HG03039 (cell line): ENCODE results near the gene APC2.

Experiments
- ATAC-seq: cut with Tn5 transposase; IDR thresholded peaks from one replicate; pipeline ENCODE4 v1.9.1; 2021; ENCODE audit warnings: mild to moderate bottlenecking, moderate library complexity; ENCODE audit not compliant: unreplicated experiment

Gene APC2

DNA sequence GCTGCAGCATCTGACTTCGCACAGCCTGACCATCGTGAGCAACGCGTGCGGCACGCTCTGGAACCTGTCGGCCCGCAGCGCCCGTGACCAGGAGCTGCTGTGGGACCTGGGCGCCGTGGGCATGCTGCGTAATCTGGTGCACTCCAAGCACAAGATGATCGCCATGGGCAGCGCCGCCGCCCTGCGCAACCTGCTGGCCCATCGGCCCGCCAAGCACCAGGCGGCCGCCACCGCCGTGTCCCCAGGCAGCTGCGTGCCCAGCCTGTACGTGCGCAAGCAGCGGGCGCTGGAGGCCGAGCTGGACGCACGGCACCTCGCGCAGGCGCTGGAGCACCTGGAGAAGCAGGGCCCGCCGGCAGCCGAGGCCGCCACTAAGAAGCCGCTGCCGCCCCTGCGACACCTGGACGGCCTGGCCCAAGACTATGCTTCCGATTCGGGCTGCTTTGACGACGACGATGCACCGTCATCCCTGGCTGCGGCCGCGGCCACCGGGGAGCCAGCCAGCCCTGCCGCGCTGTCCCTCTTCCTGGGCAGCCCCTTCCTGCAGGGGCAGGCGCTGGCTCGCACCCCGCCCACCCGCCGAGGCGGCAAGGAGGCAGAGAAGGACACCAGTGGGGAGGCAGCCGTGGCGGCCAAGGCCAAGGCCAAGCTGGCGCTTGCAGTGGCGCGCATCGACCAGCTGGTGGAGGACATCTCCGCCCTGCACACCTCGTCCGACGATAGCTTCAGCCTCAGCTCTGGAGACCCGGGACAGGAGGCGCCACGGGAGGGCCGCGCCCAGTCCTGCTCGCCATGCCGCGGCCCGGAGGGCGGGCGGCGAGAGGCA is 15.5 kb downstream of the APC2 start:
- ATAC-seq = no peak

DNA sequence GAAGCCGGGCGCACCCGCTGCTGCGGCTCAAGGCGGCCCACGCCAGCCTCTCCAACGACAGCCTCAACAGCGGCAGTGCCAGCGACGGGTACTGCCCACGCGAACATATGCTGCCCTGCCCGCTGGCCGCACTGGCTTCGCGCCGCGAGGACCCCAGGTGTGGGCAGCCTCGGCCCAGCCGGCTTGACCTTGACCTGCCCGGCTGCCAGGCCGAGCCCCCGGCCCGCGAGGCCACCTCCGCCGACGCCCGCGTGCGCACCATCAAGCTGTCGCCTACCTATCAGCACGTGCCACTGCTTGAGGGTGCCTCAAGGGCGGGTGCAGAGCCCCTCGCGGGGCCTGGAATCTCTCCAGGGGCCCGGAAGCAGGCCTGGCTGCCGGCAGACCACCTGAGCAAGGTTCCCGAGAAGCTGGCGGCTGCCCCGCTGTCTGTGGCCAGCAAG is 16.1 kb downstream of the APC2 start:
- ATAC-seq = no peak

- no peak for ATAC-seq
Observed at GRCh38 chr19:1466461-1467214, 16.7 kb downstream of the APC2 start.

GRCh38 chr19:1467215-1467489 is 17.2 kb downstream of the APC2 start:
- ATAC-seq = no peak

- ATAC-seq = no peak
Observed at GRCh38 chr19:1467490-1468273, 17.8 kb downstream of the APC2 start.

DNA sequence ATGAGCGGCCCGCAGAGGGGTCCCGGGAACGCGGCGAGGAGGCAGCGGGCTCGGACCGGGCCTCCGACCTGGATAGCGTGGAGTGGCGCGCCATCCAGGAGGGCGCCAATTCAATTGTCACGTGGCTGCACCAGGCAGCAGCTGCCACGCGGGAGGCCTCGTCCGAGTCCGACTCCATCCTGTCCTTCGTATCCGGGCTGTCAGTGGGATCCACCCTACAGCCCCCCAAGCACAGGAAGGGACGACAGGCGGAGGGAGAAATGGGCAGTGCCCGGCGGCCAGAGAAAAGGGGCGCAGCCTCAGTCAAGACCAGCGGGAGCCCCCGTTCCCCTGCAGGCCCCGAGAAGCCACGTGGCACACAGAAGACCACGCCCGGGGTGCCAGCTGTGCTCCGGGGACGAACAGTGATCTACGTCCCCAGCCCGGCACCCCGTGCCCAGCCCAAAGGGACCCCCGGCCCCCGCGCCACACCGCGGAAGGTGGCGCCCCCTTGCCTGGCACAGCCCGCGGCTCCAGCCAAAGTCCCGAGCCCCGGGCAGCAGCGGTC is 18.4 kb downstream of the APC2 start:
- ATAC-seq = no peak

DNA sequence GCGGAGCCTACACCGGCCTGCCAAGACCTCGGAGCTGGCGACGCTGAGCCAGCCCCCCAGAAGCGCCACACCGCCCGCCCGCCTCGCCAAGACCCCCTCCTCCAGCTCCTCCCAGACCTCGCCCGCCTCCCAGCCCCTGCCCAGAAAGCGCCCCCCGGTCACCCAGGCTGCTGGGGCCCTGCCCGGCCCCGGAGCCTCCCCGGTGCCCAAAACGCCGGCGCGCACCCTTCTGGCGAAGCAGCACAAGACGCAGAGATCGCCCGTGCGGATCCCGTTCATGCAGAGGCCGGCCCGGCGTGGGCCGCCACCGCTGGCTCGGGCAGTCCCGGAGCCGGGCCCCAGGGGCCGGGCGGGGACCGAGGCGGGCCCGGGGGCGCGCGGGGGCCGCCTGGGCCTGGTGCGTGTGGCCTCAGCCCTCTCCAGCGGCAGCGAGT is 18.9 kb downstream of the APC2 start:
- ATAC-seq = no peak

- no peak for ATAC-seq
Observed at GRCh38 chr19:1469255-1470054, 19.5 kb downstream of the APC2 start.

DNA sequence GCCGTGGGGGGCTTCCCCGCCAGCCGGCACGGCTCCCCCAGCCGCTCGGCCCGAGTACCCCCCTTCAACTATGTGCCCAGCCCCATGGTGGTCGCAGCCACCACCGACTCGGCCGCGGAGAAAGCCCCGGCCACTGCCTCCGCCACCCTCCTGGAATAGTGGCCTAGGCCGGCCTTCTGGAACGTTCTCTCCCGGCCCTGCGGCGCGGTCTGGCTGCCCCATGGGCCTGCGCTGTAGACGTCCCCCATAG is 20.1 kb downstream of the APC2 start:
- ATAC-seq = no peak

DNA sequence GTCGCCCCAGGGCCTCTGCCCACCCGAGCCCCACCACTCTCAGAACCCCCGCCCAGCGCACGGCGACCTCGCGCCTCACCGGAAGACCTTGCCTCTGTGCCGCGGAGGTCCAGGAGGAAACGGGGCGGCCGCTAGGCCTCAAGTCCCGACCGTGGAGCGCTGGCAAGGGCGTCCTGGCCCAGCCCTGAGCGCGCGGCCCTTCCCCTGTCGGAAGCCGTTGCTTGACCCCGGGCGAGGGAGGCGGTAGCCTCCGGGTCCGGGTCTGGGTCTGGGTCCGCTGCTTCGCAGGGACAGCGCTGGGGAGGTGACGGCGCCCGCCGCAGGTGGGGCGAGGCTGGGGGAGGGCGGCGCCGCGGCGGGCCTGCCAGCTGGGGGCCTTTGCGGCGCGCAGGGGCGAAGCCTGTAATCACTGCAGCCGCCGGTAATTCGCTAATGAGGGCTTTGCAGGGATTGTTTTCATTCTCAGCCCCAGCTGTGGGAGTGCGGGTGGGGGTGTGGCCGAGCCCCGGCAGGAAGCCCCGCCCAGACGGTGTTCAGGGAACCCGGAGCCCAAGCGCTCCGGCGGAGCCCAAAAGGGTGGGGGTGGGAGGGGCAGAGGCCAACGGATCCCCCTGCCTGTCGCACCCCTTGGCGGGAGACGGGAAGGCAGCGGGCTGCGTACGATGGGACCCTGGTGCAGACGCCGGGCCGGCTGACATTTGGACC is 20.5 kb downstream of the APC2 start:
- no peak for ATAC-seq

- no peak for ATAC-seq
Observed at GRCh38 chr19:1471010-1471514, 21.1 kb downstream of the APC2 start.

- no peak for ATAC-seq
Observed at GRCh38 chr19:1471515-1472160, 21.7 kb downstream of the APC2 start.

- ATAC-seq = no peak
Observed at GRCh38 chr19:1472231-1473084, 22.5 kb downstream of the APC2 start.

DNA sequence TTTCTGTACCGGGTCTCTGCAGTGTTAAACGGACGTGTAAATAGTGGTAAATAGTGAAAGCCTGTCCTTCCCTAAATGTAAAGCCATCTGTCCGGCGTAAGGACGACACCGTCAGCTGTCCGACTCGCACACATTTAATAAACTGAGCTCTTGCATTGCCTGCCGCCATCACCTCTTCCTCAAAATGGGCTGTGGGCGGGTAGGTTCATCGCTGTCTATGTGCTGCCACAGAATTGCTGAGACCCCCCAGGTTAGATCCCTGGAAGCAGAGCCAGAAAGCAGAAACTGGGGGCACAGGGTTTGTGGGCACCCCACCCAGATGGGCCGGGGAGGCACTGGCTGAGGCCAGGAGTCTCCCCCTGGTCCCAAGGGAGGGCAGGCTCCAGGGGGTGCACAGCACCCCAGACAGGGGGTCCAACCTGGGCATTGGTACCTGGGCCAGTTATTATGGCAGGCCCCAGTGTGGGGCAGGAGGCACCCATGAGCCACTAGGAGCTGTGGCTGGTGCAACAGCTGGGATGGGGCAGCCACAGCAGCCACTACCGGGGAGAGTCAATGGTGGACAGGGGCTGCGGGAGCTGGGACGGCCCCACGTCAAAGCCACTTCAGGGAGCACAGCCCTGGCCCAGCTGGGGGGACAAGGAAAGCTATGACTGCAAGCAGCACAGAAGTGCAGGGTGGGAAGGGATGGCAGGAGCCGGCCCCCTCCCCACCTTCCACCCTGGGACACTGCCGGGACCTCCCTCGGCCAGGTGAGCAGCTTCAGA is 23.3 kb downstream of the APC2 start:
- no peak for ATAC-seq

DNA sequence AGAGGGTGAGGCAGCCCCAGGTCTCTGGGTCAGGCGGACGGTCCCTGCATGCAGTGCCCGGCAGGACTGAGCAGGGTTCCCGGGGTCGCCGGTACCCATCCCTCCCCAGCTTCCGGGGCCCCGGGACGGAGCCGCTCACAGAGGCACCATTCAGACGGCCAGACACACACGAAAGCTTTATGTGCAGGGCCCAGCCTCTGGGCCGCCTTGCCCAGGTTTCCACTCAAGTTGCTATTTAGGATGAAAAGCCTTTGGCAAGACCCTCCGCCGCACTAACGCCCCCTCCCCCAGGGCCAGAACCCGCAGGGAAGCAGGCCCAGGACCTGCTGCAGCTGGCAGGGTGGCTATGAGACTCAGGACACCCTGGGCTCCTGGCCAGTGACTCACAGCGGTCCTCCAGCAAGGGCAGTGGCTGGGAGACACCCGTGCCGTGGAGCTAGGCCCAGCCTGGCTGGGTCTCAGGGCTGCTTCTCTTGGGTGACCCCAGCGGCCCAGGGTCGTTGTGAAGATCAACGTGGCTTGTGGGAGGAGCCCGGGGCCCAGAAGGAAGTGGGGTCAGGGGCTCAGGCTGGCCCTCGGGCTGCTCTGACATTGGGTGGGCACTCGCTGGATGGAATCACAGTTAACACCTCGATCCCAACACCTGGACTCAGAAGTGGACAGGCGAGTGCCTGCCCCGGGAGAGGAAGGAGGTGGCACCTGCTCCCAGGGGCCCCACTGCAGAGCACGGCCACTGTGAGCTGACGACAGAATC is 24.3 kb downstream of the APC2 start:
- ATAC-seq = no peak

GRCh38 chr19:1474765-1475351 is 24.9 kb downstream of the APC2 start:
- ATAC-seq = no peak
